Lung (tissue), 12 donors: ENCODE data around the gene ITGB8. TPM values are rescaled to one million over a fixed set of nuclear protein-coding genes. Genes with fewer than 3 reads are reported as not detected.

Experiments
- ATAC-seq: fragments of 200-7000 bp; cut with Tn5 transposase; one replicate; pipeline ENCODE4 v1.9.1; 2020; ENCODE audit warnings: moderate number of reproducible peaks; ENCODE audit not compliant: insufficient read depth, low FRiP score
- DNase-seq, 3 donors: peaks; one replicate each; pipeline ENCODE4 v3.0.0-alpha.2; 2013 to 2017
- H3K27ac ChIP-seq, 2 donors: one replicate each; pipeline ENCODE4 v1.5.1; 2013; ENCODE audit warnings: mild to moderate bottlenecking in 2 of 2, moderate library complexity in 2 of 2, control low read depth in 1 of 2, inconsistent platforms in 1 of 2, low read depth in 1 of 2, low read length in 1 of 2
- H3K27me3 ChIP-seq, 3 donors: one replicate each; pipeline ENCODE4 v1.5.1; 2013; ENCODE audit warnings: low read length in 2 of 3; ENCODE audit not compliant: control insufficient read depth in 3 of 3, insufficient read depth in 3 of 3
- H3K36me3 ChIP-seq, 4 donors: one replicate each; pipeline ENCODE4 v1.5.1; 2013; ENCODE audit warnings: low read length in 4 of 4, mild to moderate bottlenecking in 1 of 4, moderate library complexity in 1 of 4; ENCODE audit not compliant: control insufficient read depth in 4 of 4, insufficient read depth in 4 of 4
- H3K4me1 ChIP-seq, 5 donors: one replicate each; pipeline ENCODE4 v1.5.1; 2013; ENCODE audit warnings: low read length in 5 of 5, mild to moderate bottlenecking in 2 of 5, moderate library complexity in 1 of 5; ENCODE audit not compliant: control insufficient read depth in 5 of 5, insufficient read depth in 5 of 5
- H3K4me3 ChIP-seq: one replicate; pipeline ENCODE4 v1.5.1; 2013; ENCODE audit warnings: mild to moderate bottlenecking, control low read depth, moderate library complexity
- H3K9ac ChIP-seq, 2 donors: one replicate each; pipeline ENCODE4 v1.5.1; 2013; ENCODE audit warnings: low read length in 2 of 2, control low read depth in 1 of 2; ENCODE audit not compliant: insufficient read depth in 1 of 2
- H3K9me3 ChIP-seq, 4 donors: one replicate each; pipeline ENCODE4 v1.5.1; 2013; ENCODE audit warnings: low read length in 3 of 4, mild to moderate bottlenecking in 1 of 4, moderate library complexity in 1 of 4; ENCODE audit not compliant: control insufficient read depth in 4 of 4, insufficient read depth in 3 of 4
- CTCF ChIP-seq: IDR thresholded peaks from 2 replicates; pipeline ENCODE4 v1.5.1; 2012; ENCODE audit warnings: mild to moderate bottlenecking; ENCODE audit errors: control extremely low read depth, extremely low read depth
- WGBS, 2 donors: extraction: QIAGEN DNeasy Blood & Tissue Kit; methylation state at CpG; one replicate each; pipeline ENCODE4 v1.1.7; 2013; 5-methylcytosine and 5-hydroxymethylcytosine counted together
- polyA plus RNA-seq, 2 donors: library from polyadenylated mRNA; stranded (reverse); fragments of 200-250 nt; gene quantifications; one replicate each; pipeline ENCODE4 v1.2.1, GENCODE V29; 2013
- total RNA-seq, 2 donors: library from RNA; depleted of rRNA in 1 of 2; stranded (reverse); fragments of >200 nt in 1 of 2; gene quantifications; one replicate each; pipeline ENCODE4 v1.2.1, GENCODE V29; 2014 to 2021
- donor health status: control.
- donor health status: control.
- donor health status: Bipolar disorder and iron deficiency.
- donor health status: healthy.
- donor health status: DM: yes; HTN: yes; CAD: no.

Gene ITGB8
- total and polyA plus RNA-seq, 4 donors: 1.5 to 29.7 (median 15.2) TPM

GRCh38 chr7:20408467-20408826, 77.7 kb downstream of the ITGB8 start:
- no peaks in the 10 kb centered on the region for H3K9me3 ChIP-seq
- H3K9ac ChIP-seq: no peak overlapping the region
- WGBS, 2 donors: 61 to 84% methylated on average over 2 of the region's 2 CpGs
- ATAC-seq (peak; percentile 27), DNase-seq (peak; percentile 13 to 53 (median 50))
- no peaks in the 10 kb centered on the region for H3K27me3 ChIP-seq
- H3K4me1 ChIP-seq: peaks cover 0 to 25% (median 9%) of the 10 kb centered on the region in 5 donors
- no peak overlapping the region for H3K4me3 ChIP-seq
- peak overlapping the region in 1 of 2 donors; percentile 86 for H3K27ac ChIP-seq
- peaks cover 0 to 5% (median 2%) of the 10 kb centered on the region in 4 donors for H3K36me3 ChIP-seq
- TF ChIP-seq CTCF: no peak

GRCh38 chr7:20409961-20410360, 79.3 kb downstream of the ITGB8 start:
- ATAC-seq: no peak
- peaks cover 0 to 25% (median 9%) of the 10 kb centered on the region in 5 donors for H3K4me1 ChIP-seq
- DNase-seq: no peak
- TF ChIP-seq CTCF: no peak
- 74 to 88% methylated on average over 5 of the region's 5 CpGs for WGBS, 2 donors
- no peak overlapping the region for H3K4me3 ChIP-seq
- H3K9me3 ChIP-seq: no peaks in the 10 kb centered on the region
- H3K9ac ChIP-seq: no peak overlapping the region
- H3K27me3 ChIP-seq: no peaks in the 10 kb centered on the region
- H3K36me3 ChIP-seq: peaks cover 0 to 5% (median 2%) of the 10 kb centered on the region in 4 donors
- no peak overlapping the region for H3K27ac ChIP-seq

- DNase-seq (no peak), ATAC-seq (no peak)
- Histone ChIP-seq H3K27me3 (no peaks in the 10 kb centered on the region), H3K4me3 (no peak overlapping the region), H3K4me1 (peaks cover 0 to 25% (median 9%) of the 10 kb centered on the region in 5 donors), H3K27ac (no peak overlapping the region), H3K9ac (no peak overlapping the region), H3K36me3 (peaks cover 0 to 4% (median 0%) of the 10 kb centered on the region in 4 donors), H3K9me3 (no peaks in the 10 kb centered on the region)
- 73 to 79% methylated on average over 2 of the region's 2 CpGs for WGBS, 2 donors
- TF ChIP-seq CTCF: no peak
Observed at GRCh38 chr7:20411372-20411771, 80.7 kb downstream of the ITGB8 start.

GRCh38 chr7:20412032-20412431, 81.3 kb downstream of the ITGB8 start:
- Histone ChIP-seq H3K4me3 (no peak overlapping the region), H3K36me3 (peaks cover 0 to 4% (median 0%) of the 10 kb centered on the region in 4 donors), H3K4me1 (peaks cover 0 to 18% (median 3%) of the 10 kb centered on the region in 5 donors), H3K27me3 (no peaks in the 10 kb centered on the region), H3K9ac (no peak overlapping the region), H3K9me3 (no peaks in the 10 kb centered on the region), H3K27ac (no peak overlapping the region)
- ATAC-seq: no peak
- 50 to 61% methylated on average over 1 of the region's 1 CpG for WGBS, 2 donors
- TF ChIP-seq CTCF: no peak
- DNase-seq: no peak
